Measurements from ENCODE around the gene MYO5A. TPM values are rescaled to one million over a fixed set of nuclear protein-coding genes. Genes with fewer than 3 reads are reported as not detected.

MYO5A gene
- total and polyA plus RNA-seq, 2 donors (not counting 1 experiment from before 2014, with no cell fraction given) = 32.9 to 41.9 TPM

GRCh38 chr15:52258461-52258860 is 270.2 kb downstream of the MYO5A start:
- Histone ChIP-seq H3K9ac (ENCODE audit: insufficient read depth, low read length) (no peak overlapping the region), H3K9me3 (ENCODE audit: control insufficient read depth, insufficient read depth, low read depth, low read length) (no peaks in the 10 kb centered on the region), H3K27ac (ENCODE audit: insufficient read depth, low read length) (no peak overlapping the region), H4K20me1 (ENCODE audit: control insufficient read depth, extremely low read depth, insufficient read depth, low read length) (no peaks in the 10 kb centered on the region), H3K4me3 (replicated peaks in 1 of 4; ENCODE audit: control extremely low read depth in 1 of 4, insufficient read depth in 1 of 4, low read depth in 3 of 4, low read length in 4 of 4) (no peak overlapping the region), H2AFZ (ENCODE audit: low read length) (no peak overlapping the region), H3K4me1 (ENCODE audit: control insufficient read depth, extremely low read depth, insufficient read depth, low read length) (peaks cover 8% of the 10 kb centered on the region), H3K4me2 (ENCODE audit: extremely low read depth, insufficient read depth, low read length) (no peak overlapping the region), H3K79me2 (ENCODE audit: control insufficient read depth, insufficient read depth, low read length) (no peaks in the 10 kb centered on the region), H3K36me3 (ENCODE audit: control insufficient read depth, insufficient read depth, low read length) (no peaks in the 10 kb centered on the region), H3K27me3 (ENCODE audit: control insufficient read depth, insufficient read depth, low read length) (no peaks in the 10 kb centered on the region)
- TF ChIP-seq EZH2 (IDR thresholded peaks at IDR 0.05; ENCODE audit: low read length, missing control alignments) (no peak), CTCF (conservative IDR thresholded peaks at IDR 0.05 in 1 of 2, IDR thresholded peaks at IDR 0.05 in 1 of 2; ENCODE audit: low read depth in 1 of 2, low read length in 2 of 2) (no peak)
- DNase-seq (ENCODE audit: low read depth in 2 of 2) = no peak

GRCh38 chr15:52257734-52258062 is 271.0 kb downstream of the MYO5A start:
- H3K27ac ChIP-seq (ENCODE audit: insufficient read depth, low read length) = no peak overlapping the region
- no peaks in the 10 kb centered on the region for H4K20me1 ChIP-seq (ENCODE audit: control insufficient read depth, extremely low read depth, insufficient read depth, low read length)
- no peaks in the 10 kb centered on the region for H3K79me2 ChIP-seq (ENCODE audit: control insufficient read depth, insufficient read depth, low read length)
- H3K4me1 ChIP-seq (ENCODE audit: control insufficient read depth, extremely low read depth, insufficient read depth, low read length) = peaks cover 13% of the 10 kb centered on the region
- TF ChIP-seq EZH2 (IDR thresholded peaks at IDR 0.05; ENCODE audit: low read length, missing control alignments) = no peak
- no peak for TF ChIP-seq CTCF (conservative IDR thresholded peaks at IDR 0.05 in 1 of 2, IDR thresholded peaks at IDR 0.05 in 1 of 2; ENCODE audit: low read depth in 1 of 2, low read length in 2 of 2)
- H3K36me3 ChIP-seq (ENCODE audit: control insufficient read depth, insufficient read depth, low read length) = no peaks in the 10 kb centered on the region
- H3K4me3 ChIP-seq (replicated peaks in 1 of 4; ENCODE audit: control extremely low read depth in 1 of 4, insufficient read depth in 1 of 4, low read depth in 3 of 4, low read length in 4 of 4) = no peak overlapping the region
- no peak overlapping the region for H3K4me2 ChIP-seq (ENCODE audit: extremely low read depth, insufficient read depth, low read length)
- H2AFZ ChIP-seq (ENCODE audit: low read length) = no peak overlapping the region
- peak in 1 of 2 donors; percentile 70 for DNase-seq (ENCODE audit: low read depth in 2 of 2)
- no peaks in the 10 kb centered on the region for H3K27me3 ChIP-seq (ENCODE audit: control insufficient read depth, insufficient read depth, low read length)
- no peaks in the 10 kb centered on the region for H3K9me3 ChIP-seq (ENCODE audit: control insufficient read depth, insufficient read depth, low read depth, low read length)
- no peak overlapping the region for H3K9ac ChIP-seq (ENCODE audit: insufficient read depth, low read length)

Other genes with a start within 250 kb of the MYO5A start
- under 0.01 TPM in 2 replicates for gene MYO5C, start 233.1 kb downstream of the MYO5A start, total RNA-seq
- 0.05 and 0.07 TPM in 2 replicates for gene MYO5C, start 233.1 kb downstream of the MYO5A start, polyA plus RNA-seq
- gene ARPP19, start 40.1 kb upstream of the MYO5A start, total RNA-seq = 63.4 and 65.9 TPM in 2 replicates
- gene ARPP19, start 40.1 kb upstream of the MYO5A start, polyA plus RNA-seq = 97.0 and 97.8 TPM in 2 replicates
- 16.4 and 26.9 TPM in 2 replicates for gene ATOSA, start 150.5 kb upstream of the MYO5A start, total RNA-seq
- gene ATOSA, start 150.5 kb upstream of the MYO5A start, polyA plus RNA-seq = 12.2 and 14.1 TPM in 2 replicates

Measured in fibroblast of lung (primary cell).